ENCODE results near the gene BMAL2. TPM values are rescaled to one million over a fixed set of nuclear protein-coding genes. Genes with fewer than 3 reads are reported as not detected.

BMAL2 gene, protein sequence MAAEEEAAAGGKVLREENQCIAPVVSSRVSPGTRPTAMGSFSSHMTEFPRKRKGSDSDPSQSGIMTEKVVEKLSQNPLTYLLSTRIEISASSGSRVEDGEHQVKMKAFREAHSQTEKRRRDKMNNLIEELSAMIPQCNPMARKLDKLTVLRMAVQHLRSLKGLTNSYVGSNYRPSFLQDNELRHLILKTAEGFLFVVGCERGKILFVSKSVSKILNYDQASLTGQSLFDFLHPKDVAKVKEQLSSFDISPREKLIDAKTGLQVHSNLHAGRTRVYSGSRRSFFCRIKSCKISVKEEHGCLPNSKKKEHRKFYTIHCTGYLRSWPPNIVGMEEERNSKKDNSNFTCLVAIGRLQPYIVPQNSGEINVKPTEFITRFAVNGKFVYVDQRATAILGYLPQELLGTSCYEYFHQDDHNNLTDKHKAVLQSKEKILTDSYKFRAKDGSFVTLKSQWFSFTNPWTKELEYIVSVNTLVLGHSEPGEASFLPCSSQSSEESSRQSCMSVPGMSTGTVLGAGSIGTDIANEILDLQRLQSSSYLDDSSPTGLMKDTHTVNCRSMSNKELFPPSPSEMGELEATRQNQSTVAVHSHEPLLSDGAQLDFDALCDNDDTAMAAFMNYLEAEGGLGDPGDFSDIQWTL
- total RNA-seq, result 1 to 10 TPM; 3.8 to 7.4 (median 6.8) TPM

DNA sequence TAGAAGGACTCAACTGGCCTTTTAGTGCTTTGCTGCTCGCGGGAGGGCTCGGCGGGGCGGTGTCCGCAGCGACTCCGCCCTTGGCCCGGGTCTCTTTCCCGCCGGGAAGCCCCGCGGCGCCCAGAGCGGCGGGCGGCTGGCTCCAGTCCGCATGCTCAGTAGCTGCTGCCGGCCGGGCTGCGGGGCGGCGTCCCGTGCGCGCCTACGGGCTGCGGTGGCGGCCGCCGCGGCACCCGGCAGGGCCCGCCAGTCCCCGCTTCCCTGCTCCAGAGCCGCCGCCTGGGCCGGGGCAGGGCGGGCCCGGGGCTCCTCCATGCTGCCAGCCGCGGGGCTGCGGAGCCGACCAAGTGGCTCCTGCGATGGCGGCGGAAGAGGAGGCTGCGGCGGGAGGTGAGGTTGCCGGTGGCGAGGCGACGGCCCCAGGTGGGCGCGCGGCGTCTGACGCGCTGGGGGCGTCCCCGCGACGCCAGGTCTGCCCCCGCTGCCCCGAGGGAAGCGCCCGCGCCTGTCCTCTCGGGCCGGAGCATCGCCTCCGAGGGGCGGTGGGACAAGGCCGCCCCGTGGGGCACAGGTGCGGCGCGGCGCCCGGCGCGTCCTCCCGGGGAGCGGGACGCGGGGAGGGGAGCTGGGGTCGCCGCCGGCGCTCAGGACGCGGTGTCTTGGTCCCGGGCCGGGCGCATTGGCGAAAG lies at the start of gene BMAL2:
Gene BMAL2, plus strand, starts transcription at position 123 of the 689 bp plus-strand sequence. Its CDS starts 237 bp downstream, at position 360.
- Mint-ChIP-seq H3K27me3 (ENCODE audit: low read depth) (peaks cover 47% of the 10 kb centered on the region), H3K4me3 (peak within 1 kb of the TSS; percentile 91), H3K36me3 (ENCODE audit: insufficient read depth) (peaks cover 2% of the 10 kb centered on the region), H3K4me1 (ENCODE audit: low read depth) (peaks cover 26% of the 10 kb centered on the region), H3K9me3 (no peaks in the 10 kb centered on the region)
- peak; percentile 7 for DNase-seq
- peak; percentile 54 to 64 for ATAC-seq

DNA sequence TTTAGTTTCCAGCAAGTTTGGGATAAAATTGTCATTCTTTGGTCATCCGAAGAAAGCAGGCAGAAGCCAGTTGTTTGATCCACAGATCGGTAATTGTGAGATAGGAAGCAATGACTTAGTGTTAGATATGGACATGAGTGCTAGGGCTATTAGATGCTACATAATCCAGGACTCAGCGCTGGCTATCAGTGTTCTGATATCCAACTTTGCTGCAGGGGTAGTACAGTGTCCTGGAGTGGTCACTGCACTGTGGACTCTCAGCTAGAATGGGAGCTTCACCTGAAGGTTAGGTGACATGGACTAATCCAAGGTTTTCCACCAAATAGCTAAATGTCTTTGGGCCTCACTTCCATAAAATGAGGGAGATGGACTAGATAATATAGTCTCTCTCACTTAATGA lies 48.6 kb upstream of the BMAL2 start:
- DNase-seq (no peak), ATAC-seq (no peak)
- Mint-ChIP-seq H3K9me3 (no peaks in the 10 kb centered on the region), H3K4me1 (ENCODE audit: low read depth) (peaks cover 5% of the 10 kb centered on the region), H3K4me3 (no peak overlapping the region), H3K36me3 (ENCODE audit: insufficient read depth) (no peaks in the 10 kb centered on the region), H3K27me3 (ENCODE audit: low read depth) (no peaks in the 10 kb centered on the region)

DNA sequence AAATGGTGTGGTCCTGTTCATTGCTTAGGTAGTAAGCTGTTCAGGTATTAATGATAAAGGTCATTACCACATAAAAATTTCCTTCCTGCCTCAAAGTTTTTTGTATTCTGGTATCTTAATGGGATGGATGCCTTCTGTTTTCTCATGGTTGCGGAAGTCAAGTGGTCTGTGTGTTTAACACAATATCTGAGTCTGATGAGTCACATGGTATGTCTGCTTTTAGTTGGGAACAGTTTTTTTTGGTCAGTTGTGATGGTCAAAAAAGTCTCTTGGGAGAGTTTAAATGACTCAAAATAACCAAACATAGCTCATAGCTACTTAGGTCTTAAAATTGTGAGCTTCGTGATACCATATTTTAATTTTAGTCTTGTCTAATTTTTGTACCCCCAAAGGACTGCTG lies 47.9 kb upstream of the BMAL2 start:
- ATAC-seq, result no peak
- Mint-ChIP-seq H3K27me3 (ENCODE audit: low read depth) (no peaks in the 10 kb centered on the region), H3K36me3 (ENCODE audit: insufficient read depth) (no peaks in the 10 kb centered on the region), H3K9me3 (no peaks in the 10 kb centered on the region), H3K4me1 (ENCODE audit: low read depth) (peaks cover 4% of the 10 kb centered on the region), H3K4me3 (no peak overlapping the region)
- DNase-seq, result no peak

DNA sequence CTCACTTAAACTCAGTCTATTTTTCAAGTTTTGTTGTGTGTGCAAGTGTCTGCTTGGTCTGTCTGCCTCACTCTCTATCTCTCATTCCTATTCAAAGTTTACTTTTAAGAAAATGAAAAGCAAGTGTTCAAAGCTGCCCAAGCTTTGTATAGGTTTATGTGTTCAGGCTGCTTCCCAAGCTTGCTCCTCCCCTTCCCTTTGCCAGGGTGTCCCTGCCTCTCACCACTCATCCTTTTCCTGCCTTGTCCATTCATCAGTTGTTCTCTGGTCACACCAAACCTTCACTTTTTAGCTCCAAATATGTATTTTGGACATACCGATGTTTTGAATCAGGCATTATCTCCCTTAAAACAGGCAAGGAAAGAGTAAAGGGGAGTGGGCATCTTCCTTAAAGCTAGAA lies 47.2 kb upstream of the BMAL2 start:
- Mint-ChIP-seq H3K27me3 (ENCODE audit: low read depth) (no peaks in the 10 kb centered on the region), H3K4me3 (no peak overlapping the region), H3K9me3 (no peaks in the 10 kb centered on the region), H3K36me3 (ENCODE audit: insufficient read depth) (no peaks in the 10 kb centered on the region), H3K4me1 (ENCODE audit: low read depth) (peaks cover 1% of the 10 kb centered on the region)
- DNase-seq (no peak), ATAC-seq (no peak)

DNA sequence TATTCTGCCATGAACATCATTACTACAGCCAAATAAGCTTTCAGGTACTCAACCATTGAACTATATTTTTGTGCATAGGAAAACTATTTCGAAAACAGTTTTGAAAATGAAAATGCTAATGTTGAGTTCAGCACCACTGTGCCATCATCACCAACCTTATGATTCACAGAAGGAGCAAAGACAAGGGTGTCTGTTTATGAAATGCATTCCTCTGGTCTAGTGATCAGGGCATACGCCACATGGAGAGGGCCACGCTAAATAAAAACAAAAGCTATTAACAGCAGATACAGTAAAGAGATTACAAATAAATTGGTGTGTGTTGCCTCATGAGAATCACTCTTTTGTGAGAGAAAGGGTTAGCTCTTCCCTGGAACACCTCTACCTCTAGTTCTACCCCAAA lies 43.2 kb upstream of the BMAL2 start:
- no peaks in the 10 kb centered on the region for H3K9me3 Mint-ChIP-seq
- no peaks in the 10 kb centered on the region for H3K36me3 Mint-ChIP-seq (ENCODE audit: insufficient read depth)
- ATAC-seq (no peak), DNase-seq (no peak)
- no peaks in the 10 kb centered on the region for H3K27me3 Mint-ChIP-seq (ENCODE audit: low read depth)
- H3K4me3 Mint-ChIP-seq, result no peak overlapping the region
- H3K4me1 Mint-ChIP-seq (ENCODE audit: low read depth), result no peaks in the 10 kb centered on the region

DNA sequence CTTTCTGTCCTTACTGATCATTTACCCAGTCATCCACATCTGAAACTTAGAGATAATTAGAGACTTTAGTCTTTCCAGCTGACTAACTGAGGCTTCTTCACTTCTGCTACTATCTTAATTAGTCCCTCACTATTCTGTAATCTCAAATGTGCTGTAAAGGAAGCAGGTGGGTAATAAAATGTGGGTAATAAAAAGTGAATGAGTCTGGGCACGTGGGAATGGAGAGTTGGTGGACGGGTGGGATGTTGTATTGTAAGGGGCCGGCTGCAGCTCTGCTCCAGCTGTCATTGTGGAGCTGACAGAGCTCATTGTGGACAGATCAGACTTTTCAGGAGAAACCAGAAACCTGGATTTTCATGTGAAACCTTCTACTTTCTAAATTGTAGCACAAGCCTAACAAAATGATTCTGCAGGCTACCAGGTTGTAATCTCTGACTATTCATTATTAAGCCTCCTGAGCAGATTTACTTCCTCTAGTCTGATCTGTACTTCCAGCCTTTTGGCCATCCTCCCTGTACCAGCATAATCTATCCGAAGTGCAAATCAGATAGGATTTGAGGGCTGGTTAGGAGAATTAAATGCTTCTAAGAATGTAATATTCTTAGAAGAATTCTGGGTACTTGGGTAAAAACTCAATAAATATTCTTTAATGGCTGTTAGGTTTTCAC lies 42.0 kb upstream of the BMAL2 start:
- Mint-ChIP-seq H3K4me1 (ENCODE audit: low read depth) (no peaks in the 10 kb centered on the region), H3K9me3 (no peaks in the 10 kb centered on the region), H3K27me3 (ENCODE audit: low read depth) (no peaks in the 10 kb centered on the region), H3K4me3 (no peak overlapping the region), H3K36me3 (ENCODE audit: insufficient read depth) (no peaks in the 10 kb centered on the region)
- no peak for DNase-seq
- ATAC-seq, result no peak

DNA sequence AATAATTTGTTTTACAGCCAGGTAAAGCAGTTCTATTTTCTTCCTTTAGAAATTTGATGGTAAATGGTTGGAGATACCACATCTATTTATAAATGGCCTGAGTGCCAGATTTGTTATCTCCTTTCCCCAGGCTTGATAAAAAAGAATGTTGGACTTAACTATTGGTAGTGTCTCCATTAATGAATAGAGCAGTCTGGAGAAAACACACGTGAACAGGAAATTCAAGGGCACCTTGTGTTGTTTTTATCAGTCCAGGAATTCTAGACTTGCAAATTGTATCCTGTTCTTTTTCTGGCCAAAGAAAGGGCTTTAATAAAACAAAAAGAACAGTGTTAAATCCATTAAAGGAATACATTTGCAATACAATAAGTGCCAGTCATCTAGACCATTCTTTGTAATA lies 40.8 kb upstream of the BMAL2 start:
- H3K36me3 Mint-ChIP-seq (ENCODE audit: insufficient read depth), result no peaks in the 10 kb centered on the region
- ATAC-seq, result no peak
- no peaks in the 10 kb centered on the region for H3K27me3 Mint-ChIP-seq (ENCODE audit: low read depth)
- DNase-seq, result no peak
- no peaks in the 10 kb centered on the region for H3K4me1 Mint-ChIP-seq (ENCODE audit: low read depth)
- H3K9me3 Mint-ChIP-seq, result no peaks in the 10 kb centered on the region
- H3K4me3 Mint-ChIP-seq, result no peak overlapping the region

DNA sequence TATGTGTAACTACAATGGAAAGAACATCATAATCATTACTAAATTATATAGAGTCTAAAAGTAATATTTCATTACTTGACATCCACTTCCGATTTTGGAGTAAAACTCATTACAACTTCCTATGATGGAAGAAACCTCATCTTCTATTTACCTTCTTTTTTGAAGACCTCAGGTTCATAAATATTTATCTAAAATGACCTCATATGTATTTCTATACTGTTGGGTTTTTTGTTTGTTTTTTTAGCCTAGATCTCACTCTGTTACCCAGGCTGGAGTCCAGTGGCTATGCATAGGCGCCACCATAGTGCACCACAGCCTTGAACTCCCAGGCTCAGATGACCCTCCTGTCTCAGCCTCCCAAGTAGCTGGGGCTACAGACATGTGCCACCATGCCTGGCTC lies 39.9 kb upstream of the BMAL2 start:
- ATAC-seq, result no peak
- peaks cover 1% of the 10 kb centered on the region for H3K4me1 Mint-ChIP-seq (ENCODE audit: low read depth)
- H3K9me3 Mint-ChIP-seq, result no peaks in the 10 kb centered on the region
- peaks cover 1% of the 10 kb centered on the region for H3K36me3 Mint-ChIP-seq (ENCODE audit: insufficient read depth)
- no peak for DNase-seq
- no peaks in the 10 kb centered on the region for H3K27me3 Mint-ChIP-seq (ENCODE audit: low read depth)
- H3K4me3 Mint-ChIP-seq, result no peak overlapping the region

DNA sequence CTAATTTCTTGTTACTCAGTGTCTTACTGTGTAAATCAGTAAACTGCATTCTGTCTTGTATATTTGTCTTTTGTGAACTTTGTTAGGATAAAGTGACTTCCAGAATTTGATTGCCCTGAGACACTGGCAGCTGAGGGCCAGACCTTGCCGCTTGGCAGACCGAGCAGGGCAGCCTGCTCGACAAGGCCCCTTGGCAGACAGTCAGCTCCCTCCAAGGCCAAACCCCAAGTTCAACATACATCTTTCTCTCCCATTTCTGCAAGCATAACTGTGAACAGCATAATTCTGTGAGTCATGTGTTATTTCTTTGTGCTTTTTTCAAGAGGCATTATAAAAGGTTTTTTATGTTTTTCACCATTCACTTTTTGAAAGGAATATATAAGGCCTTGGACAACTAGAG lies 39.2 kb upstream of the BMAL2 start:
- Mint-ChIP-seq H3K4me3 (no peak overlapping the region), H3K4me1 (ENCODE audit: low read depth) (peaks cover 1% of the 10 kb centered on the region), H3K27me3 (ENCODE audit: low read depth) (no peaks in the 10 kb centered on the region), H3K36me3 (ENCODE audit: insufficient read depth) (peaks cover 4% of the 10 kb centered on the region), H3K9me3 (no peaks in the 10 kb centered on the region)
- ATAC-seq (no peak), DNase-seq (no peak)

DNA sequence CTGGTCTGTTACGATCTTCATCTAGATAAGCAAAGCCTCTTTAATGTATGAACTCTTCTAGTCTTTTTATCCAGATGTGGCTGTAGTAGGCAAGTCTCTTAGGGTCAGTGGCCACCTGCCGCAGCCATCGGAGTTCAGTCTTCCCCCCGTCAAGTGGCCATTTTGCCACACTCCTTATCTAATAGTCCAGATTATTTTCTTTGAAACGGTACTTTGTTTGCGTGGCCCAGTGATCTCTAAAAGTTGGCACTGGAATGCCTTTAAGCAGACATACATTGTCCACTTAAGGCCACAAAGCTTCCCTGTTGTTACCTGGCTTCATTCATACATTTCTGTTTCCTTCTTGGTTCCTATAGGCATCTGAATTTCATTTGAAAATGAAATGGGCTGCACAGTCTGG lies 36.0 kb upstream of the BMAL2 start:
- H3K36me3 Mint-ChIP-seq (ENCODE audit: insufficient read depth), result peaks cover 15% of the 10 kb centered on the region
- no peak overlapping the region for H3K4me3 Mint-ChIP-seq
- peaks cover 1% of the 10 kb centered on the region for H3K4me1 Mint-ChIP-seq (ENCODE audit: low read depth)
- H3K9me3 Mint-ChIP-seq, result no peaks in the 10 kb centered on the region
- no peak for ATAC-seq
- DNase-seq, result no peak
- H3K27me3 Mint-ChIP-seq (ENCODE audit: low read depth), result no peaks in the 10 kb centered on the region

DNA sequence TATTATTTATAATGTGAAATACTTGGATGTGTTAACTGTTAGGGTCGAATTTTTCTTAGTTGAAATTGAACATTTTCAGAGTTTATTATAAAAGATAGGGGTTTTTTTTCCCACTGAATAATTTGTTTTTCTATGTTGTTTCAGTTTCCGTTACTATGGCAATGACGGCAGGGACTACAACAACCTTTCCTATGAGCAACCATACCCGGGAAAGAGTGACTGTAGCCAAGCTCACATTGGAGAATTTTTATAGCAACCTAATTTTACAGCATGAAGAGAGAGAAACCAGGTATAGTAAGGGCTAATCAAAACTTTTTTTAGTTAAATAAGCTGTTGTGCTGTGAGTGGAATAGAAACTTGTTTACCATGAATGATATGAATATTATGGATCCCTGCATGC lies 35.1 kb upstream of the BMAL2 start:
- ATAC-seq (no peak), DNase-seq (no peak)
- Mint-ChIP-seq H3K9me3 (no peaks in the 10 kb centered on the region), H3K4me3 (no peak overlapping the region), H3K27me3 (ENCODE audit: low read depth) (no peaks in the 10 kb centered on the region), H3K4me1 (ENCODE audit: low read depth) (peaks cover 1% of the 10 kb centered on the region), H3K36me3 (ENCODE audit: insufficient read depth) (peaks cover 15% of the 10 kb centered on the region)

DNA sequence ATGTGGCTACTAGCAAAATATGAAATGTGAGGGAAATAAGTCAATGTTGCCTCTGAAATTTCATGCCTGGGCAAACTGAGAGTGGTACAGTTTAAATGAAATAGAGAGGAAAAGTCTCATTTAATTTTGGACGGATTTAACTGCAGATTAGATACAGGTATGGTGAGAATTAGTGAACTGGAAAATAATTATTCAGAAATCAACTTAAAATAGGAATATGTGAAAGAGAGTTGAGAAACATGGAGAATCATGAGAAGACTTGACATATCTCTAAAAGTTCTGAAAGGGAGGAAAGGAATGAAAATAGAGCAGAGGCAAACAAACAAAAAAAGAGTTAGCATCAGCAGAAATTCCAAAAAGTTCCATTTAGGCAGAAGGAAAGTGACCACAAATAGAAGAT lies 33.5 kb upstream of the BMAL2 start:
- Mint-ChIP-seq H3K27me3 (ENCODE audit: low read depth) (no peaks in the 10 kb centered on the region), H3K9me3 (no peaks in the 10 kb centered on the region), H3K4me1 (ENCODE audit: low read depth) (peaks cover 1% of the 10 kb centered on the region), H3K36me3 (ENCODE audit: insufficient read depth) (peaks cover 23% of the 10 kb centered on the region), H3K4me3 (no peak overlapping the region)
- no peak for ATAC-seq
- DNase-seq, result no peak

DNA sequence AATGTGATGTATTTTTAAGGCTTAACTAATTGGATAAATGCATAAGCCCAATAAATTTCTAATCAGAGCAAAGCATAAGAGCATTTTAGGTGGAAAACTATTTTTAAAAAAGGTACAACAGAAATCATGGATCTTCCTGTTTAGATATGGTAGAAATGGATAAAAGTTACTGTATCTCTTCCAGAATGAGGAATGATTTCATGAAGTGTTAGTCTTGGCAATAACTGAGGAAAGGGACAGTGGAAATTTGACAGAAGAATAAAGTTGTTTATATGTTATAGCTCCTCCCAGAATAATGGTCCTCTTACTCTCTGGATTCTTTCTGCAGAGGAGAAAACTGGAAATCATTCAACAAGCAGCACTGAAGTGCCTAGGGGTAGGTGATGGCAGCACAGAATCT lies 32.4 kb upstream of the BMAL2 start:
- Mint-ChIP-seq H3K9me3 (no peaks in the 10 kb centered on the region), H3K4me1 (ENCODE audit: low read depth) (peaks cover 1% of the 10 kb centered on the region), H3K4me3 (no peak overlapping the region), H3K27me3 (ENCODE audit: low read depth) (no peaks in the 10 kb centered on the region), H3K36me3 (ENCODE audit: insufficient read depth) (peaks cover 23% of the 10 kb centered on the region)
- DNase-seq, result no peak
- no peak for ATAC-seq

All from activated T-cell treated with anti-CD3 and anti-CD28 coated beads, Interleukin-2, amount 50 U/mL, for 4 hours (primary cell).